HepG2 (cell line): Measurements from ENCODE around the gene NAALAD2. TPM values are rescaled to one million over a fixed set of nuclear protein-coding genes. Genes with fewer than 3 reads are reported as not detected.
A peak's percentile ranks its signal among the peaks of the same experiment; 100 is the strongest.

Experiments used
- ATM ChIP-seq: fragments of 450-650 bp; IDR thresholded peaks from 2 replicates; pipeline ENCODE4 v1.7.1; 2017; ENCODE audit warnings: mild to moderate bottlenecking, borderline replicate concordance
- ETV6 ChIP-seq: sonication (generic); formaldehyde crosslinking; conservative IDR thresholded peaks from 2 replicates; pipeline ENCODE4 v1.4.0; 2020; ENCODE audit warnings: missing genetic modification reagents
- FOSL1 ChIP-seq: sonication (generic); formaldehyde crosslinking; IDR thresholded peaks from 2 replicates; pipeline ENCODE4 v1.9.0; 2021; ENCODE audit warnings: missing genetic modification reagents, borderline replicate concordance
- HNRNPL ChIP-seq: fragments of 200-400 bp; formaldehyde crosslinking; IDR thresholded peaks from 2 replicates; pipeline ENCODE4 v1.6.1; 2017; ENCODE audit warnings: mild to moderate bottlenecking, low read depth, low read length
- KMT2B ChIP-seq: IDR thresholded peaks from 2 replicates; pipeline ENCODE4 v1.6.1; 2016; ENCODE audit warnings: missing genetic modification reagents, missing compliant biosample characterization
- MXI1 ChIP-seq: IDR thresholded peaks from 3 replicates; pipeline ENCODE4 v1.6.1; 2012; ENCODE audit warnings: low read depth, low read length, inconsistent platforms, borderline replicate concordance
- POLR2AphosphoS5 ChIP-seq: IDR thresholded peaks from 2 replicates; pipeline ENCODE4 v1.6.1; 2012; ENCODE audit warnings: low read depth, low read length
- RXRB ChIP-seq: IDR thresholded peaks from 2 replicates; pipeline ENCODE4 v1.6.1; 2016; ENCODE audit warnings: borderline replicate concordance, missing genetic modification reagents, missing compliant biosample characterization
- SIX1 ChIP-seq: sonication (generic); formaldehyde crosslinking; IDR thresholded peaks from 2 replicates; pipeline ENCODE4 v1.4.0; 2020; ENCODE audit warnings: missing genetic modification reagents, borderline replicate concordance
- SMC3 ChIP-seq: IDR thresholded peaks from 2 replicates; pipeline ENCODE4 v1.6.1; 2011; ENCODE audit warnings: low read length, improper control_type of control experiment
- SRF ChIP-seq: IDR thresholded peaks from 2 replicates; pipeline ENCODE4 v1.6.1; 2011; ENCODE audit warnings: mild to moderate bottlenecking, low read depth, low read length, moderate library complexity
- ZNF547 ChIP-seq: sonication (generic); formaldehyde crosslinking; IDR thresholded peaks from 2 replicates; pipeline ENCODE4 v1.5.1; 2020; ENCODE audit warnings: mild to moderate bottlenecking, missing genetic modification reagents
- ZNF709 ChIP-seq: sonication (generic); formaldehyde crosslinking; IDR thresholded peaks from 2 replicates; pipeline ENCODE4 v1.5.0; 2020; ENCODE audit warnings: mild to moderate bottlenecking, missing genetic modification reagents
- ZNF713 ChIP-seq: sonication (generic); formaldehyde crosslinking; IDR thresholded peaks from 2 replicates; pipeline ENCODE4 v1.4.0; 2020; ENCODE audit warnings: mild to moderate bottlenecking, missing genetic modification reagents
- polyA plus RNA-seq, 8 experiments: library from polyadenylated mRNA; depleted of rRNA in 3 of 8; stranded (reverse) in 7 of 8; unstranded in 1 of 8; fragments of >200 nt; fragmentation: Illumina TruSeq in 4 of 8; extraction: Trizol in 4 of 8; gene quantifications; 2 replicates each; pipeline versions ENCODE4 v1.2.1 to v1.2.3, GENCODE V29; 2011 to 2016; ENCODE audit warnings: low read depth in 4 of 8, missing spikeins in 1 of 8, mixed read lengths in 1 of 8; ENCODE audit not compliant: insufficient read depth in 1 of 8
- total RNA-seq, 5 experiments: library from RNA; depleted of rRNA; stranded (reverse); fragments of >200 nt; fragmentation: Illumina TruSeq; extraction: Trizol; gene quantifications; 2 replicates each; pipeline ENCODE4 v1.2.3, GENCODE V29; 2016; ENCODE audit warnings: low read depth in 1 of 5
- TF ChIP-seq, protein P1 (sequence below): IDR thresholded peaks from 2 replicates; pipeline ENCODE4 v1.6.1; 2016; ENCODE audit warnings: low read depth
- TF ChIP-seq, protein P2 (sequence below): sonication (generic); formaldehyde crosslinking; IDR thresholded peaks from 2 replicates; pipeline ENCODE4 v1.4.0; 2020; ENCODE audit warnings: missing genetic modification reagents, borderline replicate concordance
- TF ChIP-seq, protein P3 (sequence below): sonication (generic); formaldehyde crosslinking; IDR thresholded peaks from 2 replicates; pipeline ENCODE4 v1.4.0; 2020; ENCODE audit warnings: mild to moderate bottlenecking, missing genetic modification reagents
- TF ChIP-seq, protein P4 (sequence below): sonication (generic); formaldehyde crosslinking; IDR thresholded peaks from 2 replicates; pipeline ENCODE4 v1.8.0; 2022; ENCODE audit warnings: mild to moderate bottlenecking, missing genetic modification reagents, borderline replicate concordance
- TF ChIP-seq, protein P5 (sequence below): IDR thresholded peaks from 2 replicates; pipeline ENCODE4 v1.6.1; 2018; ENCODE audit warnings: missing genetic modification reagents, mild to moderate bottlenecking, missing compliant biosample characterization

Gene NAALAD2
- total and polyA plus RNA-seq, 2 of the 13 experiments (the other 11 are each of a cell fraction or from before 2014, with no cell fraction given): 8.0 to 8.9 TPM

DNA sequence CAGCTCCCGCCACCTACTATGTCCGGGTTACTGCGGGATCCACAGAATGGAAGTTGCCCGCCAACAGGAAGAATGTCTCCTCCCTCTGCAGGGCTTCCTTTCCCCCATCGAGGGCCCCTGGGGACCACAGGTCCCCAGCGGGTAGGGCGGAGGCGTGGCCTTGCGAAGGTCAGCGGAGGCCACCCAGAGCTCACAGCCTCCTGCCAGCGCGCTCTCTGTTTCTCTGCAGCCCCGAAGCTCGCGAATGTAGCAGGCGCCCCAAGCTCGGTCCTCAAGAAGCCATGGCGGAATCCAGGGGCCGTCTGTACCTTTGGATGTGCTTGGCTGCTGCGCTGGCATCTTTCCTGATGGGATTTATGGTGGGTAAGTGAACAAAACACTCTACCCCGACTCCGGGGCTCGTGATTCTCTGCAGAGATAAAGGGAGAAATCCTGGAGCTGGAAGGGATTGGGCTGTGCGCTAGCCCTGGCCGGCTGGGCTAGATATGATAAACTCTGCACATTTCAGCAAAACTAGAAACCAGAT is at the start of gene NAALAD2 (continued):
- TF ChIP-seq, protein P1, sequence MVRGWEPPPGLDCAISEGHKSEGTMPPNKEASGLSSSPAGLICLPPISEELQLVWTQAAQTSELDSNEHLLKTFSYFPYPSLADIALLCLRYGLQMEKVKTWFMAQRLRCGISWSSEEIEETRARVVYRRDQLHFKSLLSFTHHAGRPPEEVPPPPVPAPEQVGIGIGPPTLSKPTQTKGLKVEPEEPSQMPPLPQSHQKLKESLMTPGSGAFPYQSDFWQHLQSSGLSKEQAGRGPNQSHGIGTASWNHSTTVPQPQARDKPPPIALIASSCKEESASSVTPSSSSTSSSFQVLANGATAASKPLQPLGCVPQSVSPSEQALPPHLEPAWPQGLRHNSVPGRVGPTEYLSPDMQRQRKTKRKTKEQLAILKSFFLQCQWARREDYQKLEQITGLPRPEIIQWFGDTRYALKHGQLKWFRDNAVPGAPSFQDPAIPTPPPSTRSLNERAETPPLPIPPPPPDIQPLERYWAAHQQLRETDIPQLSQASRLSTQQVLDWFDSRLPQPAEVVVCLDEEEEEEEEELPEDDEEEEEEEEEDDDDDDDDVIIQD (CRISPR knock-in tag): peak; percentile 46; the same call in 1 of the 2 replicates
- TF ChIP-seq POLR2AphosphoS5 (peak; percentile 38; the same call in 1 of the 2 replicates), KMT2B (peak; percentile 64), SRF (no peak), ZNF547 (no peak), FOSL1 (CRISPR knock-in tag) (no peak), HNRNPL (no peak), SIX1 (CRISPR knock-in tag) (no peak), SMC3 (no peak), ATM (no peak), ZNF709 (no peak), ETV6 (CRISPR knock-in tag) (no peak), ZNF713 (CRISPR knock-in tag) (no peak), RXRB (CRISPR knock-in tag) (peak; percentile 76), MXI1 (peak; percentile 17; the same call in 1 of the 3 replicates)
- TF ChIP-seq, protein P2, sequence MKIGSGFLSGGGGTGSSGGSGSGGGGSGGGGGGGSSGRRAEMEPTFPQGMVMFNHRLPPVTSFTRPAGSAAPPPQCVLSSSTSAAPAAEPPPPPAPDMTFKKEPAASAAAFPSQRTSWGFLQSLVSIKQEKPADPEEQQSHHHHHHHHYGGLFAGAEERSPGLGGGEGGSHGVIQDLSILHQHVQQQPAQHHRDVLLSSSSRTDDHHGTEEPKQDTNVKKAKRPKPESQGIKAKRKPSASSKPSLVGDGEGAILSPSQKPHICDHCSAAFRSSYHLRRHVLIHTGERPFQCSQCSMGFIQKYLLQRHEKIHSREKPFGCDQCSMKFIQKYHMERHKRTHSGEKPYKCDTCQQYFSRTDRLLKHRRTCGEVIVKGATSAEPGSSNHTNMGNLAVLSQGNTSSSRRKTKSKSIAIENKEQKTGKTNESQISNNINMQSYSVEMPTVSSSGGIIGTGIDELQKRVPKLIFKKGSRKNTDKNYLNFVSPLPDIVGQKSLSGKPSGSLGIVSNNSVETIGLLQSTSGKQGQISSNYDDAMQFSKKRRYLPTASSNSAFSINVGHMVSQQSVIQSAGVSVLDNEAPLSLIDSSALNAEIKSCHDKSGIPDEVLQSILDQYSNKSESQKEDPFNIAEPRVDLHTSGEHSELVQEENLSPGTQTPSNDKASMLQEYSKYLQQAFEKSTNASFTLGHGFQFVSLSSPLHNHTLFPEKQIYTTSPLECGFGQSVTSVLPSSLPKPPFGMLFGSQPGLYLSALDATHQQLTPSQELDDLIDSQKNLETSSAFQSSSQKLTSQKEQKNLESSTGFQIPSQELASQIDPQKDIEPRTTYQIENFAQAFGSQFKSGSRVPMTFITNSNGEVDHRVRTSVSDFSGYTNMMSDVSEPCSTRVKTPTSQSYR (CRISPR knock-in tag): no peak
- TF ChIP-seq, protein P3, sequence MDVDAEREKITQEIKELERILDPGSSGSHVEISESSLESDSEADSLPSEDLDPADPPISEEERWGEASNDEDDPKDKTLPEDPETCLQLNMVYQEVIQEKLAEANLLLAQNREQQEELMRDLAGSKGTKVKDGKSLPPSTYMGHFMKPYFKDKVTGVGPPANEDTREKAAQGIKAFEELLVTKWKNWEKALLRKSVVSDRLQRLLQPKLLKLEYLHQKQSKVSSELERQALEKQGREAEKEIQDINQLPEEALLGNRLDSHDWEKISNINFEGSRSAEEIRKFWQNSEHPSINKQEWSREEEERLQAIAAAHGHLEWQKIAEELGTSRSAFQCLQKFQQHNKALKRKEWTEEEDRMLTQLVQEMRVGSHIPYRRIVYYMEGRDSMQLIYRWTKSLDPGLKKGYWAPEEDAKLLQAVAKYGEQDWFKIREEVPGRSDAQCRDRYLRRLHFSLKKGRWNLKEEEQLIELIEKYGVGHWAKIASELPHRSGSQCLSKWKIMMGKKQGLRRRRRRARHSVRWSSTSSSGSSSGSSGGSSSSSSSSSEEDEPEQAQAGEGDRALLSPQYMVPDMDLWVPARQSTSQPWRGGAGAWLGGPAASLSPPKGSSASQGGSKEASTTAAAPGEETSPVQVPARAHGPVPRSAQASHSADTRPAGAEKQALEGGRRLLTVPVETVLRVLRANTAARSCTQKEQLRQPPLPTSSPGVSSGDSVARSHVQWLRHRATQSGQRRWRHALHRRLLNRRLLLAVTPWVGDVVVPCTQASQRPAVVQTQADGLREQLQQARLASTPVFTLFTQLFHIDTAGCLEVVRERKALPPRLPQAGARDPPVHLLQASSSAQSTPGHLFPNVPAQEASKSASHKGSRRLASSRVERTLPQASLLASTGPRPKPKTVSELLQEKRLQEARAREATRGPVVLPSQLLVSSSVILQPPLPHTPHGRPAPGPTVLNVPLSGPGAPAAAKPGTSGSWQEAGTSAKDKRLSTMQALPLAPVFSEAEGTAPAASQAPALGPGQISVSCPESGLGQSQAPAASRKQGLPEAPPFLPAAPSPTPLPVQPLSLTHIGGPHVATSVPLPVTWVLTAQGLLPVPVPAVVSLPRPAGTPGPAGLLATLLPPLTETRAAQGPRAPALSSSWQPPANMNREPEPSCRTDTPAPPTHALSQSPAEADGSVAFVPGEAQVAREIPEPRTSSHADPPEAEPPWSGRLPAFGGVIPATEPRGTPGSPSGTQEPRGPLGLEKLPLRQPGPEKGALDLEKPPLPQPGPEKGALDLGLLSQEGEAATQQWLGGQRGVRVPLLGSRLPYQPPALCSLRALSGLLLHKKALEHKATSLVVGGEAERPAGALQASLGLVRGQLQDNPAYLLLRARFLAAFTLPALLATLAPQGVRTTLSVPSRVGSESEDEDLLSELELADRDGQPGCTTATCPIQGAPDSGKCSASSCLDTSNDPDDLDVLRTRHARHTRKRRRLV: no peak
- TF ChIP-seq, protein P4, sequence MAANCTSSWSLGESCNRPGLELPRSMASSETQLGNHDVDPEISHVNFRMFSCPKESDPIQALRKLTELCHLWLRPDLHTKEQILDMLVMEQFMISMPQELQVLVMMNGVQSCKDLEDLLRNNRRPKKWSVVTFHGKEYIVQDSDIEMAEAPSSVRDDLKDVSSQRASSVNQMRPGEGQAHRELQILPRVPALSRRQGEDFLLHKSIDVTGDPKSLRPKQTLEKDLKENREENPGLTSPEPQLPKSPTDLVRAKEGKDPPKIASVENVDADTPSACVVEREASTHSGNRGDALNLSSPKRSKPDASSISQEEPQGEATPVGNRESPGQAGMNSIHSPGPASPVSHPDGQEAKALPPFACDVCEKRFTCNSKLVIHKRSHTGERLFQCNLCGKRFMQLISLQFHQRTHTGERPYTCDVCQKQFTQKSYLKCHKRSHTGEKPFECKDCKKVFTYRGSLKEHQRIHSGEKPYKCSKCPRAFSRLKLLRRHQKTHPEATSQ: no peak
- TF ChIP-seq, protein P5, sequence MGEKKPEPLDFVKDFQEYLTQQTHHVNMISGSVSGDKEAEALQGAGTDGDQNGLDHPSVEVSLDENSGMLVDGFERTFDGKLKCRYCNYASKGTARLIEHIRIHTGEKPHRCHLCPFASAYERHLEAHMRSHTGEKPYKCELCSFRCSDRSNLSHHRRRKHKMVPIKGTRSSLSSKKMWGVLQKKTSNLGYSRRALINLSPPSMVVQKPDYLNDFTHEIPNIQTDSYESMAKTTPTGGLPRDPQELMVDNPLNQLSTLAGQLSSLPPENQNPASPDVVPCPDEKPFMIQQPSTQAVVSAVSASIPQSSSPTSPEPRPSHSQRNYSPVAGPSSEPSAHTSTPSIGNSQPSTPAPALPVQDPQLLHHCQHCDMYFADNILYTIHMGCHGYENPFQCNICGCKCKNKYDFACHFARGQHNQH: no peak
